GM06990 (cell line): ENCODE measurements around the gene MTCH1.

Source experiments
- DNase-seq: peaks from one replicate; pipeline ENCODE4 v3.0.0-alpha.2; 2011; ENCODE audit not compliant: insufficient read length; ENCODE audit errors: extremely low read depth
- H3K27me3 ChIP-seq: replicated peaks from 2 replicates; pipeline ENCODE4 v1.6.0; 2011; ENCODE audit warnings: low read length; ENCODE audit not compliant: control insufficient read depth, insufficient read depth
- H3K36me3 ChIP-seq: 2 replicates; pipeline ENCODE4 v1.5.1; 2011; ENCODE audit warnings: low read length; ENCODE audit not compliant: control insufficient read depth, insufficient read depth
- H3K4me3 ChIP-seq: replicated peaks from 2 replicates; pipeline ENCODE4 v1.5.1; 2011; ENCODE audit warnings: low read depth, mild to moderate bottlenecking, control low read depth, low read length
- TF ChIP-seq, protein P1 (sequence below): IDR thresholded peaks from 2 replicates; pipeline ENCODE4 v1.5.1; 2011; ENCODE audit warnings: low read length, control low read depth, mild to moderate bottlenecking, inconsistent platforms; ENCODE audit not compliant: insufficient read depth, poor library complexity, severe bottlenecking

Gene MTCH1

DNA sequence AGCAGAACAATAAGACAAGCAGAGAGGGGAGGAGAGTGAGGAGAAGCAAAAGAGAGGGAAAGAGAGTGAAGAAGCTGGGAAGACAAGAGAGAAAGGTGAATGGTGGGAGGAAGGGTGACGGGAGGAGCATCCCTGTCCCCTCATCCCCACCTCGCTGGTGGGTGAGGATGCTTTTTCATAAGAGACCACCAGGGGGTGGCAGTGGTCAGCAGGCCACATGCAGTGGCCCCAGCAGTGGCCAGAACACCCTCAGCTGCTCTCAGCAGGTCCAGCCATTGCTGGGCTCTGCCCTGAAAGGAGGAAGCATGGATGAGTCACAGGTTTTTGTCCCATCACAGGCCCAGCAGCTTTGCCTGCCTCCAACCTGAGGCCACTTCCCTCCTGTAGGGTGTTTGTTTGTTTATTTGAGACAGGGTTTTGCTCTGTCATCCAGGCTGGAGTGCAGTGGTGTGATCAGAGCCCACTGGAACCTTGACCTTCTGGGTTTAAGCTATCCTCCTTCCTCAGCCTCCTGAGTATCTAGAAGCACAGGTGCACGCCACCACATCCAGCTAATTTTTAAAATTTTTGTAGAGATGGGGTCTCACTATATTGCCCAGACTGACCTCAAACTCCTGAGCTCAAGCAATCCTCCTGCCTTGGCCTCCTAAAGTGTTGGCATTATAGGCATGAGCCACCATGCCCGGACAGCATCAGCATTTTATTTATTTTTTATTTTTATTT is 43.4 kb upstream of the MTCH1 start:
- no peak for DNase-seq
- TF ChIP-seq, protein P1, sequence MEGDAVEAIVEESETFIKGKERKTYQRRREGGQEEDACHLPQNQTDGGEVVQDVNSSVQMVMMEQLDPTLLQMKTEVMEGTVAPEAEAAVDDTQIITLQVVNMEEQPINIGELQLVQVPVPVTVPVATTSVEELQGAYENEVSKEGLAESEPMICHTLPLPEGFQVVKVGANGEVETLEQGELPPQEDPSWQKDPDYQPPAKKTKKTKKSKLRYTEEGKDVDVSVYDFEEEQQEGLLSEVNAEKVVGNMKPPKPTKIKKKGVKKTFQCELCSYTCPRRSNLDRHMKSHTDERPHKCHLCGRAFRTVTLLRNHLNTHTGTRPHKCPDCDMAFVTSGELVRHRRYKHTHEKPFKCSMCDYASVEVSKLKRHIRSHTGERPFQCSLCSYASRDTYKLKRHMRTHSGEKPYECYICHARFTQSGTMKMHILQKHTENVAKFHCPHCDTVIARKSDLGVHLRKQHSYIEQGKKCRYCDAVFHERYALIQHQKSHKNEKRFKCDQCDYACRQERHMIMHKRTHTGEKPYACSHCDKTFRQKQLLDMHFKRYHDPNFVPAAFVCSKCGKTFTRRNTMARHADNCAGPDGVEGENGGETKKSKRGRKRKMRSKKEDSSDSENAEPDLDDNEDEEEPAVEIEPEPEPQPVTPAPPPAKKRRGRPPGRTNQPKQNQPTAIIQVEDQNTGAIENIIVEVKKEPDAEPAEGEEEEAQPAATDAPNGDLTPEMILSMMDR = peak; percentile 52
- no peaks in the 10 kb centered on the region for H3K27me3 ChIP-seq
- H3K36me3 ChIP-seq = peaks cover 30% of the 10 kb centered on the region
- H3K4me3 ChIP-seq = no peak overlapping the region

DNA sequence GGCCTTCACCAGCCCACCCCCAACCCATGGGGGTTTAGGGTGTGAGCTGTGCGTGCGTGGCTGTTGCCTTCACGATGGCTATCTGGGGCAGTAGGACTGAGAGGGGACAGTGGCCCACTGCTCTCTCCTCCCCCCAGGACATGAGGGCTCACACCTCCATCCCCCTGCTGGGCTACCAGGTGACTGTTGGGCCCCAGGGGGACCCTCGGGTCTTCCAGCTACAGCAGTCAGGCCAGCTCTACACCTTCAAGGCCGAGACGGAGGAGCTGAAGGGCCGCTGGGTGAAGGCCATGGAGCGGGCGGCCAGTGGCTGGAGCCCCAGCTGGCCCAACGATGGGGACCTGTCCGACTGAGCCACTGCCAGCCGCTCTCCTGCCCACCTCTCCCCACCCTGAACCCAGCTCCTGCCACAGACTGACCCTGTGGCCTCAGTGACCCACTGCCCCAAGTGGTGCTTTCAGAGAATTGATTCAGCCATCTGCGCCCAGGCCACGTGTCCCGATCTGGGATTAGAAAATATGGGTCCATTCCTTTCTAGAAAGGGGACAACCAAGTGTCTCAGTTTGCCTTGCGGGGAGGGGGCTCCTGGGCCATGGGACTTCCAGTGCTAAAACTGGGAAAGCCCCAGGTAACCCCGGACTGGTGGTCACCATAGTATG is 41.9 kb upstream of the MTCH1 start:
- TF ChIP-seq, protein P1 = peak; percentile 19
- H3K36me3 ChIP-seq = peaks cover 31% of the 10 kb centered on the region
- no peak for DNase-seq

DNA sequence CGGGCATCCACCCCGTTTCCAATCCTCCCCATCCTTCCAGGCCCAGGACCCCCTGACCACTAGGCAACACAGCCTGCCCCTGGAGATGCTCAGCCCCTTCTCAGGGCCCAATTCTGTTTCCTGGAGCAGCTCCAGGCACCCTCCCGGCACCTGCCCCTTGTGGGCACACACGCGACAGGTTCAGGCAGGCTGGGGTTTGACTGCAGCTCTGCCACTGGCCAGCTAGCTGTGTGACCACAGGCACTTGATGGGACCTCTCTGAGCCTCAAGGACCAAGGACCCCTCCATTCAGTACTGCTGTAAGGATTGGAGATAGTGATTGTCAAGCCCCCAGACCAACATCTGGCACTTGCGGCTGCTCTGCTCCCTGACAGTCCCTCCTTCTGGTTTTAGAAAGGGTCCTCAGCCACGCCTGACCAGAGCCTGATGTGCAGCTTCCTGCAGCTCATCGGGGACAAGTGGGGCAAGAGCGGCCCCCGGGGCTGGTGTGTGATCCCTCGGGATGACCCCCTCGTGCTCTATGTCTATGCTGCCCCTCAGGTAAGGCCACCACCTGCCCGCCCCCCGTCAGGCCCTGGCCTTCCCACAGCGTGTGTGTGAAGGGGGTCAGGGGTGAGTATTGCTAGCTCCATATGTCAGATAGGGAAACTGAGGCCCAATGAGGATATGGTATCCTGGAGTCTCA is 41.2 kb upstream of the MTCH1 start:
- TF ChIP-seq, protein P1 = no peak
- Histone ChIP-seq H3K27me3 (no peaks in the 10 kb centered on the region), H3K36me3 (peaks cover 37% of the 10 kb centered on the region), H3K4me3 (no peak overlapping the region)
- no peak for DNase-seq

More for the DNA sequence above, 41.9 kb upstream of the MTCH1 start:
- Histone ChIP-seq H3K4me3 (no peak overlapping the region), H3K27me3 (no peaks in the 10 kb centered on the region)

GRCh38 chr6:37025621-37026466 is 39.8 kb upstream of the MTCH1 start:
- TF ChIP-seq, protein P1 = no peak
- Histone ChIP-seq H3K4me3 (no peak overlapping the region), H3K27me3 (no peaks in the 10 kb centered on the region), H3K36me3 (peaks cover 43% of the 10 kb centered on the region)
- no peak for DNase-seq

DNA sequence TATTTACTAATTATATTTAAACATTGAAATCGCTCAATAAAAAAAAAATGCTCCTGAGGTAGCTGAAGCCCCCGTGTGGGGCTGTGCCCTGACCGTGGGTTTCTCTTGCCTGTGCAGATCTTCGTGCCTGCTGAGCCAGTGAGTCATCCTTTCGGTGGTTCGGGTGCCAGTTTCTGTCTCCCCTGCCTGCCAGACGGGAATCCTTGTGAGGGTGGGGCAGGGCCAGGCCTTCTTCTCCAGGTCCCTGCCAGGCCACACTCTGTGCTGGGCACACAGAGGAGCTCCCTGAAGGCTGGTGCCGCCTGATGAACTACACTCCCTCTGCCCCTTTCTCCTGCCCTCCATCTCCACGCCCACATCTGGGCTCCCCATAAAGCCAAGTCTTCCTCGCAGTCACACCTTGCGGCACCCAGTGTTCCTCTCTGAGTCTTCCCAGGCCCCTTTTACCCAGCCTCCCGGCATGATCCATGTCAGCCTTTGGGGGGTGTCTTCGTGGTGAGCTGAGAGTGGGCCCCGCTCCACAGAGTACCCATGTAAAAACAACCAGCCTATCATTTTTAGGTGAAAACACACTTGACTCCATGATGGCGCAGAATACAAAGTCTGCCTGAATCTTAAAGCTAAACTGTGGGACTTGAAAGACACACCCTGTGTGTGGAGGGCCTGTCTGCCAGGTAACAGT is 38.8 kb upstream of the MTCH1 start:
- H3K36me3 ChIP-seq = peaks cover 46% of the 10 kb centered on the region
- no peaks in the 10 kb centered on the region for H3K27me3 ChIP-seq
- TF ChIP-seq, protein P1 = no peak
- H3K4me3 ChIP-seq = no peak overlapping the region
- DNase-seq = no peak
